MM.1S (cell line): Measurements from ENCODE around the gene EFHB.
"Not testable (repeated sequence)": the region's sequence is repeated elsewhere in the genome, so short reads cannot be mapped to it uniquely, and the experiment has no call there.

Source experiments
- EZH2 ChIP-seq: fragments of 300-600 bp; sonication (generic); optimal IDR thresholded peaks from 2 replicates; pipeline ENCODE3; 2017; ENCODE audit warnings: low read depth, mild to moderate bottlenecking, antibody characterized with exemption, low read length, mixed read lengths
- EZH2phosphoT487 ChIP-seq: fragments of 300-600 bp; sonication (generic); IDR thresholded peaks from 2 replicates; pipeline ENCODE4 v1.6.1; 2018; ENCODE audit warnings: antibody characterized with exemption, low read length
- TF ChIP-seq, protein P1 (sequence below): fragments of 300-600 bp; sonication (generic); IDR thresholded peaks from 2 replicates; pipeline ENCODE4 v1.5.1; 2016; ENCODE audit warnings: antibody characterized with exemption, low read length, mixed read lengths

DNA sequence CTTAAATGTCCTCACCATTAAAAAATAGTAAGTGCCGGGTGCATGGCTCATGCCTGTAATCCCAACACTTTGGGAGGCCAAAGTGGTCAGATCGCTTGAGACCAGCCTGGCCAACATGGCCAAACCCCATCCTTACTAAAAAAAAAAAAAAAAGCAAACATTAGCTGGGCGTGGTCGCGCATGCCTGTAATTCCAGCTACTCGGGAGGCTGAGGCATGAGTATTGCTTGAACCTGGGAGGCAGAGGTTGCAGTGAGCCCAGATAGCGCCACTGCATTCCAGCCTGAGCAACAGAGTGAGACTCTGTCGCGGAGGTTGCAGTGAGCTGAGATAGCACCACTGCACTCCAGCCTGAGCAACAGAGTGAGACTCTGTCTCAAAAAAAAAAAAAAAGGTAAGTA lies 23.3 kb upstream of the EFHB start:
- TF ChIP-seq, protein P1, sequence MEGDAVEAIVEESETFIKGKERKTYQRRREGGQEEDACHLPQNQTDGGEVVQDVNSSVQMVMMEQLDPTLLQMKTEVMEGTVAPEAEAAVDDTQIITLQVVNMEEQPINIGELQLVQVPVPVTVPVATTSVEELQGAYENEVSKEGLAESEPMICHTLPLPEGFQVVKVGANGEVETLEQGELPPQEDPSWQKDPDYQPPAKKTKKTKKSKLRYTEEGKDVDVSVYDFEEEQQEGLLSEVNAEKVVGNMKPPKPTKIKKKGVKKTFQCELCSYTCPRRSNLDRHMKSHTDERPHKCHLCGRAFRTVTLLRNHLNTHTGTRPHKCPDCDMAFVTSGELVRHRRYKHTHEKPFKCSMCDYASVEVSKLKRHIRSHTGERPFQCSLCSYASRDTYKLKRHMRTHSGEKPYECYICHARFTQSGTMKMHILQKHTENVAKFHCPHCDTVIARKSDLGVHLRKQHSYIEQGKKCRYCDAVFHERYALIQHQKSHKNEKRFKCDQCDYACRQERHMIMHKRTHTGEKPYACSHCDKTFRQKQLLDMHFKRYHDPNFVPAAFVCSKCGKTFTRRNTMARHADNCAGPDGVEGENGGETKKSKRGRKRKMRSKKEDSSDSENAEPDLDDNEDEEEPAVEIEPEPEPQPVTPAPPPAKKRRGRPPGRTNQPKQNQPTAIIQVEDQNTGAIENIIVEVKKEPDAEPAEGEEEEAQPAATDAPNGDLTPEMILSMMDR = not testable (repeated sequence)
- not testable (repeated sequence) for TF ChIP-seq EZH2, EZH2phosphoT487
